SK-N-SH (cell line): ENCODE results near the gene UQCR10.

Experiments used
- EZH2phosphoT487 ChIP-seq: fragments of 200-600 bp; sonication (generic); IDR thresholded peaks from 2 replicates; pipeline ENCODE4 v1.6.1; 2017; ENCODE audit warnings: low read depth, mixed run types, mild to moderate bottlenecking, antibody characterized with exemption, moderate library complexity, borderline replicate concordance
- FOSL2 ChIP-seq: IDR thresholded peaks from 2 replicates; pipeline ENCODE4 v1.4.0; 2012; ENCODE audit warnings: low read depth, mild to moderate bottlenecking, moderate library complexity, borderline replicate concordance
- IRF3 ChIP-seq: fragments of 150-350 bp; IDR thresholded peaks from 2 replicates; pipeline ENCODE4 v1.6.1; 2016; ENCODE audit warnings: mild to moderate bottlenecking, low read depth, low read length
- MAX ChIP-seq: IDR thresholded peaks from 2 replicates; pipeline ENCODE4 v1.4.0; 2012; ENCODE audit warnings: low read depth
- MEF2A ChIP-seq: IDR thresholded peaks from 2 replicates; pipeline ENCODE4 v1.4.0; 2012; ENCODE audit warnings: low read depth, borderline replicate concordance
- MXI1 ChIP-seq: IDR thresholded peaks from 2 replicates; pipeline ENCODE4 v1.6.1; 2012; ENCODE audit warnings: mild to moderate bottlenecking, low read depth, low read length, improper control_type of control experiment
- NRF1 ChIP-seq: IDR thresholded peaks from 2 replicates; pipeline ENCODE4 v1.6.1; 2012; ENCODE audit warnings: low read depth, mild to moderate bottlenecking, low read length
- POLR2AphosphoS5 ChIP-seq: IDR thresholded peaks from 2 replicates; pipeline ENCODE4 v1.6.1; 2012; ENCODE audit warnings: low read depth, low read length
- RAD21 ChIP-seq: IDR thresholded peaks from 2 replicates; pipeline ENCODE4 v1.6.1; 2012; ENCODE audit warnings: mild to moderate bottlenecking, low read length
- SMC3 ChIP-seq: IDR thresholded peaks from 2 replicates; pipeline ENCODE4 v1.6.1; 2012; ENCODE audit warnings: low read depth, low read length, improper control_type of control experiment
- TAF1 ChIP-seq: IDR thresholded peaks from 2 replicates; pipeline ENCODE4 v1.6.1; 2012; ENCODE audit warnings: low read depth, mild to moderate bottlenecking, low read length, moderate library complexity, borderline replicate concordance
- USF2 ChIP-seq: fragments of 150-350 bp; IDR thresholded peaks from 2 replicates; pipeline ENCODE4 v1.6.1; 2017; ENCODE audit warnings: antibody characterized with exemption, low read length, low read depth, borderline replicate concordance
- TF ChIP-seq, protein P1 (sequence below): fragments of 200-600 bp; sonication (generic); IDR thresholded peaks from 2 replicates; pipeline ENCODE4 v1.6.1; 2017; ENCODE audit warnings: antibody characterized with exemption, mild to moderate bottlenecking, moderate library complexity
- TF ChIP-seq, protein P2 (sequence below): IDR thresholded peaks from 2 replicates; pipeline ENCODE4 v1.6.1; 2012; ENCODE audit warnings: mild to moderate bottlenecking, low read depth, low read length, moderate library complexity

GRCh38 chr22:29780220-29780619 lies 13.1 kb downstream of the UQCR10 start:
- TF ChIP-seq MEF2A, result no peak
- TF ChIP-seq FOSL2, result no peak
- TF ChIP-seq POLR2AphosphoS5, result no peak
- TF ChIP-seq NRF1, result no peak
- TF ChIP-seq, protein P1, sequence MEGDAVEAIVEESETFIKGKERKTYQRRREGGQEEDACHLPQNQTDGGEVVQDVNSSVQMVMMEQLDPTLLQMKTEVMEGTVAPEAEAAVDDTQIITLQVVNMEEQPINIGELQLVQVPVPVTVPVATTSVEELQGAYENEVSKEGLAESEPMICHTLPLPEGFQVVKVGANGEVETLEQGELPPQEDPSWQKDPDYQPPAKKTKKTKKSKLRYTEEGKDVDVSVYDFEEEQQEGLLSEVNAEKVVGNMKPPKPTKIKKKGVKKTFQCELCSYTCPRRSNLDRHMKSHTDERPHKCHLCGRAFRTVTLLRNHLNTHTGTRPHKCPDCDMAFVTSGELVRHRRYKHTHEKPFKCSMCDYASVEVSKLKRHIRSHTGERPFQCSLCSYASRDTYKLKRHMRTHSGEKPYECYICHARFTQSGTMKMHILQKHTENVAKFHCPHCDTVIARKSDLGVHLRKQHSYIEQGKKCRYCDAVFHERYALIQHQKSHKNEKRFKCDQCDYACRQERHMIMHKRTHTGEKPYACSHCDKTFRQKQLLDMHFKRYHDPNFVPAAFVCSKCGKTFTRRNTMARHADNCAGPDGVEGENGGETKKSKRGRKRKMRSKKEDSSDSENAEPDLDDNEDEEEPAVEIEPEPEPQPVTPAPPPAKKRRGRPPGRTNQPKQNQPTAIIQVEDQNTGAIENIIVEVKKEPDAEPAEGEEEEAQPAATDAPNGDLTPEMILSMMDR, result no peak
- no peak for TF ChIP-seq RAD21
- TF ChIP-seq, protein P2, sequence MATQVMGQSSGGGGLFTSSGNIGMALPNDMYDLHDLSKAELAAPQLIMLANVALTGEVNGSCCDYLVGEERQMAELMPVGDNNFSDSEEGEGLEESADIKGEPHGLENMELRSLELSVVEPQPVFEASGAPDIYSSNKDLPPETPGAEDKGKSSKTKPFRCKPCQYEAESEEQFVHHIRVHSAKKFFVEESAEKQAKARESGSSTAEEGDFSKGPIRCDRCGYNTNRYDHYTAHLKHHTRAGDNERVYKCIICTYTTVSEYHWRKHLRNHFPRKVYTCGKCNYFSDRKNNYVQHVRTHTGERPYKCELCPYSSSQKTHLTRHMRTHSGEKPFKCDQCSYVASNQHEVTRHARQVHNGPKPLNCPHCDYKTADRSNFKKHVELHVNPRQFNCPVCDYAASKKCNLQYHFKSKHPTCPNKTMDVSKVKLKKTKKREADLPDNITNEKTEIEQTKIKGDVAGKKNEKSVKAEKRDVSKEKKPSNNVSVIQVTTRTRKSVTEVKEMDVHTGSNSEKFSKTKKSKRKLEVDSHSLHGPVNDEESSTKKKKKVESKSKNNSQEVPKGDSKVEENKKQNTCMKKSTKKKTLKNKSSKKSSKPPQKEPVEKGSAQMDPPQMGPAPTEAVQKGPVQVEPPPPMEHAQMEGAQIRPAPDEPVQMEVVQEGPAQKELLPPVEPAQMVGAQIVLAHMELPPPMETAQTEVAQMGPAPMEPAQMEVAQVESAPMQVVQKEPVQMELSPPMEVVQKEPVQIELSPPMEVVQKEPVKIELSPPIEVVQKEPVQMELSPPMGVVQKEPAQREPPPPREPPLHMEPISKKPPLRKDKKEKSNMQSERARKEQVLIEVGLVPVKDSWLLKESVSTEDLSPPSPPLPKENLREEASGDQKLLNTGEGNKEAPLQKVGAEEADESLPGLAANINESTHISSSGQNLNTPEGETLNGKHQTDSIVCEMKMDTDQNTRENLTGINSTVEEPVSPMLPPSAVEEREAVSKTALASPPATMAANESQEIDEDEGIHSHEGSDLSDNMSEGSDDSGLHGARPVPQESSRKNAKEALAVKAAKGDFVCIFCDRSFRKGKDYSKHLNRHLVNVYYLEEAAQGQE, result no peak
- TF ChIP-seq MAX, result no peak
- no peak for TF ChIP-seq IRF3
- no peak for TF ChIP-seq USF2
- TF ChIP-seq EZH2phosphoT487, result no peak
- TF ChIP-seq TAF1, result no peak
- no peak for TF ChIP-seq SMC3
- TF ChIP-seq MXI1, result no peak
